T follicular helper cell (primary cell): ENCODE data around the gene ANKRD11.
A peak's percentile ranks its signal among the peaks of the same experiment; 100 is the strongest.
"Not testable (repeated sequence)": the region's sequence is repeated elsewhere in the genome, so short reads cannot be mapped to it uniquely, and the experiment has no call there.

Experiments
- DNase-seq: peaks from one replicate; pipeline ENCODE4 v3.0.0-alpha.2; 2020; ENCODE audit warnings: low read depth

ANKRD11 gene

DNA sequence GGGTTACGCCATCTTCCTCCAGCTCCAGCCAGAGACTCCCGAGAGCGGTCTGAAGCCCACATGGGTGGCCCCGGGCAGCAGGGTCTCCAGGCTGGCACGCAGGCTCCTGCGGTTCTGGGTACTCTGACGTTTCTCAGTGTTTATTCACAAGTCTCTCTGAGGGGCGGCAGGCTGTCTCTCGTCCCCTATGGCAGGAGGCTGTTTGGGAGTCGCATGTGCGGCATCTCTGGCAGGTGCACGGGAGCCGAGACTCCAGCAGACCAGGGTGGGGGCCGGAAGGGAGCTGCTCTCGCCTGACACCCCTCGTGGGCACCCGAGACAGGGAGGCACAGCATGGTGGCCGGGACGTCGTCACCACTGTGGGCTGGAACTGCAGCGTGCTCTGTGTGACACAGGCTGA, 224.7 kb downstream of the ANKRD11 start:
- DNase-seq, result no peak

DNA sequence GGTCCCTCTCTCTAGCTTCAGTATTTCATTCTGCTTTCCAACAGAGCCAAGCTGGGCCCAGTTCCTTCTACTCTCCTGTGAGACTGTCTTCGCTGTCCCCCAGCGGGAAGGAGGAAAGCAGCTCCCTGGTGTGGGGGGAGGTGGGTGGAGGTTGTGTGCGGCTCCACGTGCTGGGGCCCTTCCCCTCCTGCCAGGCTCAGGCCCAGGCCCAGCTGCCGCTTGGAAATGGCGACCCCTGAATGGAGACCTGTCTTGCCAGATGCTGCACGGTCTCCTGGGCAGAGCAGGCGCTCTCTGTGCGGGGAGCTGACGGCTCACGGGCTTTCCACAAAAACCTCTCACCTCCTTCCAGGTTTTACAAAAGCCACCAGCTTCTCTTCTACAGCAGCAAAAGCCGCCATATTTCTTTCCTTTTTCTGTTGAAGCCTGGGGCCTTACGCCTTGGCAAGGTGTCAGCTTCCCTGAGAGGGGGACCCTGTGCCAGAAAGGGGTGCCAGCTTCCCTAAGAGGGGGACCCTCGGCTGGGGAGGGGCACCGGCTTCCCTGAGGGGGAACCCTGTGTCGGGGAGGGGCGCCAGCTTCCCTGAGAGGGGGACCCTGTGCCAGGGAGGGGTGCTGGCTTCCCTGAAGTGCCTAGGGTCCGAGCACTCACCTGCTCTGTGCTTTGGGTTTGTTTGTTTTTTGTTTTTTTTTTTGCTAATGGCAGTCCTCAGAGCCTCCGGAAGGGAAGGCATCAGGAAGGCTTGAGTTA, 225.4 kb downstream of the ANKRD11 start:
- no peak for DNase-seq

DNA sequence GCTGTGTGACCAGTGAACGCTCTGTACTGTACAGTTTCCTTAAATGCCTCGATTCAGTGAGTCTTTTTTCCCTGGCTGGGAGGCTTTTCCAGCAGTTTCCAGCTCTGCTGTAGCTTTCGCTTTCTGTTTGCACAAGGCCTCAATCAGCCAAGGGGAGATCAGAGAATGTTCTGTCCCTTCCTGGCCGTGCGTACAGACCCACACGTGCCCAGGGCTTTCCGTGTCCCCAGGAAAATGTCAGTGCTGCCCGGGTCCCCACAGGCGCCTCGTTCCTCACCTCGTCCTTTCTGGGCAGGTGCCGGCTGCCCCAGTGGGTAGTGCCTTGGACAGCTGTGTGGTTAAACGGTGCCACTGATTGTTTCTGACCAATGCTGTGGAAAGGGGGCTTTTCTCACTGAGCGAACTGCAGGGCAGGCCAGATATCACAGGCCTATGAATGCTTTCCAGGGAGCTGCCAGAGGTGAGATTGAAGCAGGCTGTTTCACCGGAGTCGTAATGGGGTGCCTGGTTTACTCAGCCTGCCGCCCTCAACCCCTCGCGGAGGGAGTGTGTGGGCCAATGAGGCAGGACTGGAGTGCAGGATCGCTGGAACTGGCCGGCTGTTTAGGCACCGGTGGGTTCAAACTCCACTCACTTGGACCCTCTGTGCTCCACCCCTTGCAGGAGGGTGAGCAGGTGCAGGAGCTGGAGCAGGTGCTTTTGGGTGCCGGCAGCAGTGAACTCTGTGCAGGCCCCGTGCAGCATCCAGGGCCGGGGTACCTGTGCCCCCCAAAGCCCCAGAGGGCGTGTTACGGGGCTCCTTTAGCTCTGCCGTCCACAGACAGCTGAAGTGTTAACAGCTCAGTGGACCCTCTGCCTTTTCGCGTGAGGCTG, 228.4 kb downstream of the ANKRD11 start:
- DNase-seq, result no peak

DNA sequence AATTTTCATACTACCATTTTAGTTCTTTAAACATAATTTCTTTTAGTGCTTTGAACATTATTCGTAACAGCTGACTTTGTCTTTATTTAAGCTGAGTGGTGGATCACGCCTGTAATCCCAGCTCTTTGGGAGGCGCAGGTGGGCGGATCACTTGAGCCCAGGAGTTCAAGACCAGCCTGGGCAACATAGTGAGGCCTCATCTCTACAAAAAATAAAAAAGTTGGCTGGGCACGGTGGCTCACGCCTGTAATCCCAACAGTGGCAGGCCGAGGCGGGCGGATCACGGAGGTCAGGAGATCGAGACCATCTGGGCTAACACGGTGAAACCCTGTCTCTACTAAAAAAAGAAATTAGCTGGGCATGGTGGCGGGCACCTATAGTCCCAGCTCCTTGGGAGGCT, 230.5 kb downstream of the ANKRD11 start:
- not testable (repeated sequence) for DNase-seq

DNA sequence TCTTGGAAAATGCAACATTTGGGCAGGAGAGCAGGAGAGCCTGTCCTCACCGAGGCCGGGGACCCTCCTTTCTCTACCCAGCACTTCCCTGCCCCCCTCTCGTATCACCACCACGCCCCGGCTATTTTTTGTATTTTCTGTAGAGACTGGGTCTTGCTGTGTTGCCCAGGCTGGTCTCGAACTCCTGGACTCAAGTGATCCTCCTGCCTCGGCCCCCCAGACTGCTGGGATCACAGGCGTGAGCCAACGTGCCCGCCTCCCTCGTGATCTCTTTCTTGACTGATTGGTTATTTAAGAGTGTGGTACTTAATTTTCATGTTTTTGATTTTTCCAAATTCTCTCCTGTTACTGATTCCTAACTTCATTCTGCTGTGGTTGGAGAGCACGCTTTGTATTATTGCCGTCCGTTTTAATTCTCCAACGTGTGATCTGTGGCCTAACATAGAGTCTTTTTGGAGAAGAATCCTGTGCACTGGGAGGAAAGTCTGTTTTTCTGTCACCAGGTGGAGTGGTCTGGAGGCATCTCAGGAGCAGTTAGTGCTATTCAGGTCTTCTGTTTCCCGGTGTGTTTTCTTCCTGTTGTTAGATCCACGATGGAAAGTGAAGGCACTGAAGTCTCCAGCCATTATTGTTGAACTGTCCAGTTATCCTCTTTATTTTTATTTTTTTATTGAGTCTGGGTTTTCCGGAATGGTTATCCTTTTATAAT, 232.4 kb downstream of the ANKRD11 start:
- no peak for DNase-seq

DNA sequence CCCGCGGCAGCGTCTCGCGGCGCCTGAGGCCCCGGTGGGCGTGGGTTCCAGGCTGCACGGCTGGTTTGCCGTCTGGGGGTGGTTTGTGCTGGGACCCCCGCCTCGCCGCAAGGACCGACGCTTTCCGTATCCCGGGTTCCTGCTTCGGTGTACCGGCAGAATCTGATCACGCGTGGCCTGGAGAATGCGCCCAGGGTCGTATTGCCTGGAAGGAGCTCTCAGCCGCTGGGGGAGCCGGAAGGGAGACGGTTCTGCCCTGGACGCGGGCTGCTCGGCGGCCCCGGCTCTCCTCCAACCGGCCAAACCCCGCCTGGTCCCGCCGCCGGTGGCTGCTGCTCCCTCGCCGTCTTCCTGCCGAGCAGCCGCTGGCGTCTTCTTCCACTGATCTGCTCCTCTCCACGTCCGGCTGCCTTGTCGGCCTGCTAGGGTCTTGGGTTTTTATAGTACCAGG, 233.1 kb downstream of the ANKRD11 start:
- no peak for DNase-seq

DNA sequence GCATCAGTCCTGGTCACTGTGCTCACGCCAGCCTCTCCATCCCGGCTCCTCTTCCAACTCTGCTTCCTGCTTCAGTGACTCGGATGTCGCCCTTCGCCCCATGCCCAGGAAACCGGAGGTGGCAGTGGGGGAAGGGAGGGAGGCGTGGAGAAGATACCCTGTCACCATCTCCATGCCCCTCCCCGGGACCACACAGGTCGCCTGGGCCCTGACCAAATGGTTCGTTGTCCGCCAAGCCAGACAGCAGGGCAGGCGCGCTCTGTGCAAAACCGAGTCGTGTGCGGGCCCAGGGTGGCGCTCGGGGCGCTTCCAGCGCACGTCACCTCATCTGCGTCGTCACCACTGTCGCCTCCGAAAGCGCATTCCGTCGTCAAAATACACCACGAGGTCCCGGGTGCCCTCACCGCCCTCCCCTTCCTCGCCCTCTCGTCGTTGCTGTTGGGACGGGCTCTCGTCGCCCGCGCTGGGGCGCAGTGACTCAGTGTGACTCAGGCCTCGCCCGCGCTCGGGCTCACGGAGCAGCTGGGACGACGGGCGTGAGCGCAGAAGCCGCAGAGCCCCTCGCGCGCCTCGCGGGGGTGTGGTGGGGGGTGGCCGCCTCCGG, 233.6 kb downstream of the ANKRD11 start:
- DNase-seq, result peak; percentile 79

DNA sequence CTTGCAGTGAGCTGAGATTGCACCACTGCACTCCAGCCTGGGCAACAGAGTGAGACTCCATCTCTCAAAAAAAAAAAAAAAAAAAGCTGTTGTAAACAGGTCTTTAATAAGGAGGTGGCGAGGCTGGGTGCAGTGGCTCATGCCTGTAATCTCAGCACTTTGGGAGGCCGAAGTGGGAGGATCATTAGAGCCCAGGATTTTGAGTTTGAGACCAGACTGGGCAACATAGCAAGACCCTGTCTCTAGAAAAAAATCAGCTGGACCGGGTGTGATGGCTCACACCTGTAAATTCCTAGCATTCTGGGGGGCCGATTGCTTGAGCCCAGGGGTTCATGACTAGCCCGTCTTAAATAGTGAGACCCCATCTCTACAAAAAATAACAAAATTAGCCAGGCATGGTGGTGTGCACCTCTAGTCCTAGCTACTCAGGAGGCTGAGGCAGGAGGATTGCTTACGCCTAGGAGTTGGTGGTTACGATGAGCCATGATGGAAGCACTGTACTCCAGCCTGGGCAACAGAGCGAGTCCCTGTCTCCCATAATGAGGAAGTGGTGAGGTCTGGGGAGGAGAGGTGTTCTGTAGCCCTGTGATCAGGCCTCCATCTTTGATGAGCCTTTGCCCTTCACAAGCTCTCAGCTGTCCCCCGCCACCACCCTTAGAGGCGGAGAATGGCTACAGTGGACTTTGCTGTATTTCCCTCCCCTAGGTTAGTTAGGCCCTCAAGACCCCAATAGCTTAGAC, 236.6 kb downstream of the ANKRD11 start:
- DNase-seq, result no peak

DNA sequence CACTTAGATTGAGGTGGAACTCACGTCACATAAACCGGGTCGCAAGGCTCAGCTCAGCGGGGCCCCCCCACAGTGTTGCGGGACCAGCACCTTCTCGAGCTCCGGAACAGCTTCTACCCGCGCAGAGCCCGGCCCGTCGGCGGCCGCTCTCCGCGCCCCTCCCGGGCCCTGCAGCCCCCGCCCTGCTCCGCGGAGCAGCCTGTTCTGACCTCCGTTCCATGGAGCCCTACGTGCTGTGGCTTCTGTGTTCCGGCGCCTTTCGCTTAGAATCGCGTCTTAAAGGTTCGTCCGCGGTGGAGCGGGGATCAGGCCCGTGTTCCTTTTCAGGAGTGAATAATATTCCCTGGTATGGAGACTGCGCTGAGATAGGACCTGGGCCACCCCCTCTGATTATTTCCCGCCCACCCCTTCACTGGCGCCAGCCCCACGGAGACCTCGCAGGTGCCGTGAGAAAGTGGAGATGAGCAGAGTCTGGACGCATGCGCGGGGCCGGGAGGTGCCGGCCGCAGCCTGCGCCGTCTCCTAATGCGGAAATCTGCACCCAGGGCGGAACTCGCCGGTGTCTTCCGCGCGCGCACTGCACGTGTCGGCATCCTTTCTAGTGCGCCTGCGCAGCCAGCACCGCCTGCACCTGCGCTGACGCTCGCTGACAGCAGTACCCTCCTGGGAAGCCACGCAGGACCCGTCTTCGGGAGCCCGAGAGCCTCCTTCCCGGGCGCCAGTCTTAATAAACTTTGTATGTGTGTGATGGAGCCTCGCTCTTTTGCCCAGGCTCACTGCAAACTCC, 242.0 kb downstream of the ANKRD11 start:
- DNase-seq, result no peak

DNA sequence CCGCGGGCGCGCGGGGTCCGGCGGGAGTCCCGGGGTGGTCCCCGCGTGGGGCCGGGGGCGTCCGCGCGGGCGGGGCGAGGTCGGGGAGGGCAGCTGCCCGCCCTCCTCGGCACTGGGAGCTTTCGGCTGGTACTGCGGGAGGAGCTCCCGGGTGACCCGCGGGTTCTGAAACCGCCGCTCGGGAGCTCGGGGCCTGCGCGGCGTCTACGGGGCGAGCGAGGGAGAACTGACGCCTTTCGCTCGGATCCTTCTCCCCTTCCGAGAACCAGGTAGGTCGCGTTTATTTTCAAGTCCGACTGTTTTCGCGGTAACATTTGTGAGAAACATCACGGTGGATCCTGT, 242.7 kb downstream of the ANKRD11 start:
- DNase-seq, result not testable (repeated sequence)

DNA sequence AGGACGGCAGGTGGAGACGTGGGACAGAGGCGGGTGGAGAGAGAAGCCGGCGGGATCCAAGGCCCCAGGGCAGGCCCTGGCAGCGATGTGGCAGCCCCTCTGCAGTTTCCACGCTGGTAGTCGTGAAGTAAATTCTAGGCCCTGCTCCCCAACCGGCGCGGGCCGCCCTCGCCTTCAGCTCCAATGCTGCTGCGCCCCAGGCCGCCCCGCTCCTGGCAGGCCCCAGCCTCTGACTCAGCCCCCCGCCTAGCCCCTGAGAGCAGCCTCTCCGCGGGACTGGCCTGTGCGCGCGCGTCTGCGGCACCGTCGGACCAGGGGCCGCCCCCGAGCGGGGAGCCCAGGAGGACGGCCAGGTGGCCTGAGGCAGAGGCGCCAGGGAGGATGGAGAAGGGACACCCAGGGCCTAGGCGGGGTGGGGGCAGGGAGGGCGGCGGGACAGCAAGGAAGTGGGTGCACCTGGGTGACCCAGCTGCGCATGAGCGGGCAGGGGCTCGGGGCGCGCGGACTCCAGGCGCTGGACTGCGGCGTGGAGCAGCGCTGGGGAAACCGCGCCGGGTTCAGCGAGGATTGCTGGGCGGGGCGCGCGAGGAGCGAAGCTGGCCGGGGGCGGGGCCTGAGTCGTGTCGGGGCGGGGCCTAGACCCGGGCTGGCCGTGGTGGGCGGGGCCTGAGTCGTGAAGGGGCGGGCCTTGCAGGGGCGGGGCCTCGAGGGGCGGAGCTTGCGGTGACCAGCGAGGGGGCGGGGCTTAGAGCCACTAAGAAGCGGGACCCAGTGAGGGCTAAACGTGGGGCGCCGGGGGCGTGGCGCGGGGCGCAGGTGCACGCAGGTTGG, 243.2 kb downstream of the ANKRD11 start:
- peak; percentile 95 for DNase-seq

DNA sequence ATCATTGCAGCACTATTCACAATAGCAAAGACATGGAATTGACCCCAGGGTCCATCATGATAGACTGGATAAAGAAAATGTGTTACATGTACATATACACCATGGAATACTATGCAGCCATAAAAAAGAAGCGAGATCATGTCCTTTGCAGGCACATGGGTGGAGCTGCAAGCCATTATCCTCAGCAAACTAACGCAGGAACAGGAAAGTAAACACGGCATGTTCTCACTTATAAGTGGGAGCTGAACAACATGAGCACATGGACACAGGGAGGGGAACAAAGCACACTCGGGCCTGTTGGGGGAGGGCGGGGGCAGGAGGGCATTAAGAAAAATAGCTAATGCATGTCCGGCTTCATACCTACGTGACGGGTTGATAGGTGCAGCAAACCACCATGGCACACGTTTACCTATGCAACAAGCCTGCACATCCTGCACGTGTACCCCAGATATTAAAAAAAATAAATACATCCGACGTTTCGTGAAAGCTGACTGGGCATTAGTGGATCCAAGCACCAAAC, 243.9 kb downstream of the ANKRD11 start:
- DNase-seq, result no peak

DNA sequence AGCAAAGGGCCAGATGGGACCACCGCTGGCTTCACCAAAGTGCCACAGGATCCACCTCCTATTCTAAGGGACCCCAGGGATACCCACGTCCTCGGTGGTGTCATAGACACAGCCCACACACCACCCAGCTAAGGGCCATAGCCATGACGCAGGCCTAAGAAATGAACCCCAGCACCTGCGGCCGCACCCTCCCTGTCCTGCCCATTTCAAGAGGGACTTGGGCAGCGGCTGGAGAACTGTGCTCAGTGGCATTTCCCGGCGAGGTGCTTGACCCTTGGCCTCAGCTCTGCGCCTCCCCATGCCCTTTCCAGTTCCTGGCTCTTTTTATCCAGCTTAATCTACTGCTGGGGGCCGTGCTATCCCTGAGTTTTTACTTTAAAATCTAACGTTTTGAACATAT, 245.6 kb downstream of the ANKRD11 start:
- no peak for DNase-seq

DNA sequence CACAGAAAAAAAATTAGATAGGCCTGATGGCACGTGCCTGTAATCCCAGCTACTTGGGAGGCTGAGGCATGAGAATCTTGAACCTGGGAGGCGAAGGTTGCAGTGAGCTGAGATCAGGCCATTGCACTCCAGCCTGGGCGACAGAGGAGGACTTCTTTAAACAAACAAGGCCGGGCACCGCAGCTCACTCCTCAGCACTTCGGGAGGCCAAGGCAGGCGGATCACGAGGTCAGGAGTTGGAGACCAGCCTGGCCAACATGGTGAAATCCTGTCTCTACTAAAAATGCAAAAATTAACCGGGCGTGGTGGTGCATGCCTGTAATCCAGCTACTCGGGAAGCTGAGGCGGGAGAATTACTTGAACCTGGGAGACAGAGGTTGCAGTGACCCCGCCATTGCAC, 246.1 kb downstream of the ANKRD11 start:
- not testable (repeated sequence) for DNase-seq

DNA sequence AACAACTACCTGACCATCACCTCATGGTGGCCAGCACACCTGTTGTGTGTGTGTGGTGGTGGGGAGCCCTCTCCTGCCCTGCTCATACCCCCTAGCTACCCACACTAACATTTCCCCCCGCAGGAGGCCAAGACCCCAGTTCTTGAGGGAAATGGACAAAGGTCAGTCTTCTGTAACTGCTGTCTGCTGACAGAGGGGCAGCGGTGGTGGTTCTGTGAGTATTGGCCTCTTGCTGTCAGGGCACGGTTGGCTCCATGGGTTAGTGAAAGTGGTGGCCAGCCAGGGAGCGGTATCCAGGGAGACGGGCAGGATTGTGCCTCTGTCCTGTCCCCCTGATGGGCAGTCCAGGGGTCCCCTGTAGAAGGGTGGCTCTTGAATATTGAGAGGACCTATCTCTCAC, 246.7 kb downstream of the ANKRD11 start:
- DNase-seq, result no peak

DNA sequence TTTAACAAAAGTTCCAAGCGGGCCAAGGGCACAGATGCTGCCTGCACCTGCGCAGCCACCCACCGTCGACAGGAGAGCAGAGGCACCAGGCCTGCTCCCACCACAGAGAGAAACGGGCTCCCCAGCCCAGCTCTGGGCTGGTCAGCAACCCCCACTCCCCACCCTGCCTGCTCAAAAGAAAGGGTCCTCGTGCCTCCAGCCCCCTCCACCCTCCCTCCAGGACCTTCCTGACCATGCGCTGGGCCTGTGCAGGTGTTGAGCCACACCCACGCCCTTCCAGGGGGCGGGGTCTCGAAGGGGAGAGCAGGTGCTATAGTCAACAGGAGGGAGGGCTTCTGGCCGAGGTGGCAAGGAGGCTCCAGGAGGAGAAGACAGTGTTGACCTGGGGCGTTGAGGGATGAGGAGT, 247.6 kb downstream of the ANKRD11 start:
- DNase-seq, result no peak

DNA sequence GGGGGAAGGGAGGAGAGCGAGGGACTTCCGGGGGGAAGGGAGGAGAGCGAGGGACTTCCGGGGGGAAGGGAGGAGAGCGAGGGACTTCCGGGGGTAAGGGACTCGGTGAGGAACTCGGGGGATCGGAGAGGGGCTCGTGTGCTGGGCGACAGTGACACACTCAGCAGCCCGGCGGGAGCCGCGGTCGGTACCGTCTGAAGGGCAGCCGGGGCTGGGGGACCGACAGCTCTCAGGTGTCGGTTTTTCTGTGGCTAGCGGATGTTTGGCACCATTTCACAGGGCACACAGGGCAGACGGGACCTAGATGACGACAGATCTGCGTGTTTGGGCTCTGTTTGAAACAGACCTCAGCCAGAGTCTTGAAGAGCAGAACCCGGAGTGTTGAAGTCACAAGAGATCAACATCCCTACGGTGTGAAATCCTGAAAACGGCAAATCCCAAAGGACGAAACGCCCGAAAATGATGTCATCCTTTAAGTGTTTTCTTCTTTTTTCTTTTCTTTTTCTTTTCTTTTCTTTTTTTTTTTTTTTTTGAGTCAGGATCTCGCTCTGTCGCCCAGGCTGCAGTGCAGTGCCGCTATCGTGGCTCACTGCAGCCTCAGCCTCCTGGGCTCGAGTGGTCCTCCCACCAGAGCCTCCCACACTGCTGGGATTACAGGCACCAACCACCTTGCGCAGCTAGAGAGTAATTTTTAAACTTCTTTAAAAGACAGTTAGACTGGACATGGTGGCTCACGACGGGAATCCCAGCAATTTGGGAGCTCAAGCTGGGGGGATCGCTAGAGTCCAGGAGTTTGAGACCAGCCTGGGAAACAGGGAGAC, 249.0 kb downstream of the ANKRD11 start:
- DNase-seq, result peak; percentile 82

DNA sequence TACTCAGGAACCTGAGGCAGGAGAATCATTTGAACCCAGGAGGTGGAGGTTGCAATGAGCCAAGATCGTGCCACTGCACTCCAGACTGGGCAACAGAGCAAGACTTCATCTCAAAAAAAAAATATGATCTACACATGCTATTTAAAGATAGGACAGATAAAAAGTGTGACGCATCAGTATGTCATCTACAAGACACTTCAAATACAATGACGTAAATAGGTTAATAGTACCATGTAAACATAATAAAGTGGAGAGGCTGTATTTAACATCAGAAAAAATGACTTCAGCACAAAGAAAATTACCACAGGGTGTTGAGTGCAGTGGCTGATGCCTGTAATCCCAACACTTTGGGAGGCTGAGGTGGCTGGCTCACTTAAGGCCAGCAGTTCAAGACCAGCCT, 252.6 kb downstream of the ANKRD11 start:
- no peak for DNase-seq
